SK-N-SH (cell line): Measurements from ENCODE around the gene RAI1. TPM values are rescaled to one million over a fixed set of nuclear protein-coding genes. Genes with fewer than 3 reads are reported as not detected.

Source experiments
- CTCF ChIA-PET: fragments of 300-600, 350-600 bp; formaldehyde crosslinking; extraction: SDS; loops from one replicate; lab custom pipeline; 2021; lab: Yijun Ruan, JAX
- POLR2A ChIA-PET: fragments of 350-600 bp; sonication (Branson Sonifier 250); formaldehyde crosslinking; extraction: SDS; loops from one replicate; lab custom pipeline; 2020; ENCODE audit warnings: antibody characterized with exemption, inconsistent platforms; lab: Yijun Ruan, JAX
- DNase-seq: peaks from one replicate; pipeline ENCODE4 v3.0.0; 2012
- H2AFZ ChIP-seq: fragments of 200-600 bp; sonication (generic); 2 replicates; pipeline ENCODE4 v1.8.1; 2016; ENCODE audit warnings: antibody characterized with exemption, mild to moderate bottlenecking, low read depth
- H3F3A ChIP-seq: fragments of 200-600 bp; sonication (generic); replicated peaks from 2 replicates; pipeline ENCODE3; 2016; ENCODE audit warnings: antibody characterized with exemption, mild to moderate bottlenecking; ENCODE audit not compliant: insufficient read depth
- H3K27ac ChIP-seq, 2 experiments: fragments of 200-500 bp in 1 of 2; fragments of 200-600 bp in 1 of 2; sonication (Bioruptor generic) in 1 of 2; sonication (generic), shearing (Covaris generic) in 1 of 2; 2 replicates each; pipeline versions ENCODE4 v1.5.1 to v1.6.1; 2014 to 2016; ENCODE audit warnings: low read depth in 2 of 2, inconsistent platforms in 1 of 2, low read length in 1 of 2, mild to moderate bottlenecking in 1 of 2, mixed read lengths in 1 of 2
- H3K27me3 ChIP-seq: fragments of 200-600 bp; sonication (generic), shearing (Covaris generic); 2 replicates; pipeline ENCODE4 v1.6.1; 2016; ENCODE audit warnings: mixed run types; ENCODE audit not compliant: insufficient read depth
- H3K36me3 ChIP-seq, 2 experiments: fragments of 200-500 bp in 1 of 2; fragments of 200-600 bp in 1 of 2; sonication (Bioruptor generic) in 1 of 2; sonication (generic) in 1 of 2; replicated peaks in 1 of 2; 2 replicates each; pipeline versions ENCODE3 to v1.5.1; 2014 to 2016; ENCODE audit warnings: low read length in 1 of 2, mild to moderate bottlenecking in 1 of 2; ENCODE audit not compliant: insufficient read depth in 2 of 2, control insufficient read depth in 1 of 2
- H3K4me1 ChIP-seq, 2 experiments: fragments of 200-500 bp in 1 of 2; fragments of 200-600 bp in 1 of 2; sonication (Bioruptor generic) in 1 of 2; sonication (generic), shearing (Covaris generic) in 1 of 2; 2 replicates each; pipeline versions ENCODE4 v1.5.1 to v1.6.1; 2014 to 2016; ENCODE audit warnings: low read depth in 1 of 2, low read length in 1 of 2, mixed run types in 1 of 2; ENCODE audit not compliant: insufficient read depth in 2 of 2, control insufficient read depth in 1 of 2
- H3K4me2 ChIP-seq: fragments of 200-600 bp; sonication (generic), shearing (Covaris generic); 2 replicates; pipeline ENCODE4 v1.6.1; 2017; ENCODE audit warnings: mixed run types
- H3K4me3 ChIP-seq, 2 experiments: fragments of 200-500 bp in 1 of 2; fragments of 200-600 bp in 1 of 2; sonication (Bioruptor generic) in 1 of 2; sonication (generic), shearing (Covaris generic) in 1 of 2; 2 replicates each; pipeline versions ENCODE4 v1.5.1 to v1.8.1; 2014 to 2016; ENCODE audit warnings: low read depth in 2 of 2, inconsistent platforms in 1 of 2, low read length in 1 of 2, mild to moderate bottlenecking in 1 of 2, mixed read lengths in 1 of 2, moderate library complexity in 1 of 2
- H3K79me2 ChIP-seq: fragments of 200-600 bp; sonication (generic); 2 replicates; pipeline ENCODE4 v1.8.1; 2017; ENCODE audit warnings: mild to moderate bottlenecking; ENCODE audit not compliant: insufficient read depth
- H3K9ac ChIP-seq: fragments of 200-600 bp; sonication (generic); 2 replicates; pipeline ENCODE4 v1.6.1; 2017; ENCODE audit warnings: mixed run types
- H3K9me2 ChIP-seq: fragments of 200-600 bp; sonication (generic); 2 replicates; pipeline ENCODE4 v1.6.1; 2017; ENCODE audit warnings: mixed run types
- H3K9me3 ChIP-seq: fragments of 200-600 bp; sonication (generic); 2 replicates; pipeline ENCODE4 v1.6.1; 2017; ENCODE audit warnings: mixed run types, mild to moderate bottlenecking, moderate library complexity
- H4K20me1 ChIP-seq: fragments of 200-600 bp; sonication (generic); 2 replicates; pipeline ENCODE4 v1.6.1; 2017; ENCODE audit warnings: mild to moderate bottlenecking, mixed run types; ENCODE audit not compliant: insufficient read depth
- CHD2 ChIP-seq: fragments of 150-350 bp; IDR thresholded peaks from 2 replicates; pipeline ENCODE4 v1.6.1; 2018; ENCODE audit warnings: low read length; ENCODE audit not compliant: partially characterized antibody
- FOSL2 ChIP-seq: IDR thresholded peaks from 2 replicates; pipeline ENCODE4 v1.4.0; 2012; ENCODE audit warnings: low read depth, mild to moderate bottlenecking, moderate library complexity, borderline replicate concordance
- FOXJ3 ChIP-seq: sonication (generic); formaldehyde crosslinking; IDR thresholded peaks from 2 replicates; pipeline ENCODE4 v1.5.1; 2020; ENCODE audit warnings: mild to moderate bottlenecking, missing genetic modification reagents
- FOXM1 ChIP-seq: IDR thresholded peaks from 2 replicates; pipeline ENCODE4 v1.4.0; 2012; ENCODE audit warnings: low read depth, mild to moderate bottlenecking
- GATA2 ChIP-seq: sonication (generic); formaldehyde crosslinking; IDR thresholded peaks from 2 replicates; pipeline ENCODE4 v1.5.0; 2020; ENCODE audit warnings: mild to moderate bottlenecking, missing genetic modification reagents
- JUND ChIP-seq: IDR thresholded peaks from 2 replicates; pipeline ENCODE4 v1.4.0; 2012
- MAX ChIP-seq: IDR thresholded peaks from 2 replicates; pipeline ENCODE4 v1.4.0; 2012; ENCODE audit warnings: low read depth
- MXI1 ChIP-seq: IDR thresholded peaks from 2 replicates; pipeline ENCODE4 v1.6.1; 2012; ENCODE audit warnings: mild to moderate bottlenecking, low read depth, low read length, improper control_type of control experiment
- PBX3 ChIP-seq: IDR thresholded peaks from 2 replicates; pipeline ENCODE4; 2012
- RCOR1 ChIP-seq: fragments of 150-350 bp; IDR thresholded peaks from 2 replicates; pipeline ENCODE4 v1.6.1; 2017; ENCODE audit warnings: antibody characterized with exemption, low read length
- REST ChIP-seq: IDR thresholded peaks from 2 replicates; pipeline ENCODE4 v1.6.1; 2012; ENCODE audit warnings: mild to moderate bottlenecking, low read depth, low read length, moderate library complexity
- RXRA ChIP-seq: IDR thresholded peaks from 2 replicates; pipeline ENCODE4 v1.4.0; 2012; ENCODE audit warnings: low read depth, mild to moderate bottlenecking, borderline replicate concordance
- SIN3A ChIP-seq: IDR thresholded peaks from 2 replicates; pipeline ENCODE4 v1.6.1; 2012; ENCODE audit warnings: low read depth, mild to moderate bottlenecking, low read length, moderate library complexity, borderline replicate concordance
- TAF1 ChIP-seq: IDR thresholded peaks from 2 replicates; pipeline ENCODE4 v1.6.1; 2012; ENCODE audit warnings: low read depth, mild to moderate bottlenecking, low read length, moderate library complexity, borderline replicate concordance
- USF1 ChIP-seq: IDR thresholded peaks from 2 replicates; pipeline ENCODE4 v1.4.0; 2012; ENCODE audit warnings: low read depth, borderline replicate concordance
- ZBTB33 ChIP-seq: IDR thresholded peaks from 2 replicates; pipeline ENCODE4 v1.4.0; 2012; ENCODE audit warnings: low read depth, borderline replicate concordance
- WGBS: methylation state at CpG from one replicate; pipeline ENCODE4 v1.1.6; 2017; ENCODE audit warnings: low lambda C conversion rate; 5-methylcytosine and 5-hydroxymethylcytosine counted together
- polyA plus RNA-seq, 3 experiments: library from polyadenylated mRNA; depleted of rRNA; stranded (reverse); fragments of >200 nt; gene quantifications; 2 replicates each; pipeline ENCODE4 v1.2.3, GENCODE V29; 2012

RAI1 gene
- polyA plus RNA-seq, 1 of the 3 experiments (the other 2 are of a cell fraction), result 4.7 TPM

- CTCF ChIA-PET, result interaction anchor here (0.7 to 3.3 kb wide), 5 partner anchors 9 to 308 kb away, joined by 3 to 10 read pairs (median 4); partner anchors contain the start of gene RAI1
Observed at GRCh38 chr17:17663160-17664063, 17.8 kb upstream of the RAI1 start.

GRCh38 chr17:17664064-17664452 is 17.2 kb upstream of the RAI1 start:
- ChIA-PET CTCF (interaction anchor here (0.7 to 3.3 kb wide), 5 partner anchors 8 to 309 kb away, joined by 3 to 10 read pairs (median 4); partner anchors contain the start of gene RAI1), POLR2A (interaction anchor here (1.0 kb wide), 1 partner anchor 9 kb away, joined by 3 read pairs; no protein-coding TSS in a partner anchor)
- Histone ChIP-seq H3K79me2 (no peaks in the 10 kb centered on the region), H3K27me3 (no peaks in the 10 kb centered on the region), H3K36me3 (no peaks in the 10 kb centered on the region), H3K4me2 (no peak overlapping the region), H3K9me3 (0 out of 2 replicates have a peak, but pooled peaks cover 6% of the 10 kb centered on the region), H3K4me3 (no peak overlapping the region), H3K9ac (no peak overlapping the region), H3K4me1 (peaks cover 0 to 17% of the 10 kb centered on the region in 2 experiments; a peak in 1 of 4 replicates), H3K27ac (no peak overlapping the region; a peak in 1 of 4 replicates), H3K9me2 (no peaks in the 10 kb centered on the region), H3F3A (peaks cover 5% of the 10 kb centered on the region), H4K20me1 (no peaks in the 10 kb centered on the region), H2AFZ (no peak overlapping the region)
- DNase-seq, result no peak
- WGBS, result 80% methylated on average over 4 of the region's 4 CpGs
- no peak for TF ChIP-seq REST
- TF ChIP-seq FOXM1, result no peak
- TF ChIP-seq GATA2 (CRISPR knock-in tag), result no peak
- no peak for TF ChIP-seq RCOR1
- no peak for TF ChIP-seq SIN3A
- TF ChIP-seq ZBTB33, result no peak
- TF ChIP-seq RXRA, result no peak
- TF ChIP-seq FOXJ3 (CRISPR knock-in tag), result no peak
- no peak for TF ChIP-seq MAX
- TF ChIP-seq TAF1, result no peak
- TF ChIP-seq USF1, result no peak

More at GRCh38 chr17:17663160-17664063, 17.8 kb upstream of the RAI1 start:
- Histone ChIP-seq H3K9me2 (no peaks in the 10 kb centered on the region), H3K27me3 (no peaks in the 10 kb centered on the region), H3F3A (peaks cover 5% of the 10 kb centered on the region), H3K27ac (peak overlapping the region in 1 of 2 experiments; percentile 24; a peak in 2 of 4 replicates), H3K9me3 (0 out of 2 replicates have a peak, but pooled peaks cover 6% of the 10 kb centered on the region), H4K20me1 (no peaks in the 10 kb centered on the region), H3K4me3 (no peak overlapping the region), H3K9ac (no peak overlapping the region), H3K36me3 (no peaks in the 10 kb centered on the region), H3K4me2 (peak overlapping the region; percentile 42; the same call in 1 of the 2 replicates), H3K4me1 (peaks cover 0 to 12% of the 10 kb centered on the region in 2 experiments; a peak in 1 of 4 replicates), H3K79me2 (no peaks in the 10 kb centered on the region), H2AFZ (peak overlapping the region; percentile 37; the same call in 1 of the 2 replicates)
- TF ChIP-seq JUND, result no peak
- peak; percentile 99 for TF ChIP-seq PBX3
- peak; percentile 56; the same call in 1 of the 2 replicates for TF ChIP-seq MXI1
- peak; percentile 58 for TF ChIP-seq CHD2
- TF ChIP-seq FOSL2, result peak; percentile 79; the same call in 1 of the 2 replicates
- POLR2A ChIA-PET, result interaction anchor here (1.0 kb wide), 1 partner anchor 9 kb away, joined by 3 read pairs; no protein-coding TSS in a partner anchor
- WGBS, result 24% methylated on average over 15 of the region's 19 CpGs
- peak; percentile 92 for DNase-seq
